Measurements from ENCODE around the gene NOVA1.

- TF ChIP-seq POLR2A (IDR thresholded peaks at IDR 0.05) (no peak), CTCF (IDR thresholded peaks at IDR 0.05) (no peak)
Measured at GRCh38 chr14:26599291-26599690, 1.5 kb upstream of the NOVA1 start.

All from esophagus squamous epithelium (tissue), 4 donors.